Measurements from ENCODE around the gene KCTD3. TPM values are rescaled to one million over a fixed set of nuclear protein-coding genes. Genes with fewer than 3 reads are reported as not detected.

Gene KCTD3
- total RNA-seq, 4 donors from 2014 or later, result 62.4 to 99.8 (median 82.0) TPM

- no peak for DNase-seq (ENCODE audit: low spot score in 2 of 2)
- peaks cover 0 to 10% (median 0%) of the 10 kb centered on the region in 4 donors for H3K4me1 ChIP-seq
- H3K27me3 ChIP-seq, result no peaks in the 10 kb centered on the region
- 53 to 58% methylated on average over 8 of the region's 8 CpGs for WGBS, 2 donors
- H3K27ac ChIP-seq, result no peak overlapping the region
- no peaks in the 10 kb centered on the region for H3K9me3 ChIP-seq
- H3K36me3 ChIP-seq, result no peaks in the 10 kb centered on the region
- no peak overlapping the region for H3K4me3 ChIP-seq
- TF ChIP-seq CTCF (IDR thresholded peaks at IDR 0.05), result peak in 2 of 5 experiments; percentile 5 to 47
- TF ChIP-seq POLR2A (IDR thresholded peaks at IDR 0.05), result no peak
Measured at GRCh38 chr1:215523128-215523861, 43.8 kb upstream of the KCTD3 start.

DNA sequence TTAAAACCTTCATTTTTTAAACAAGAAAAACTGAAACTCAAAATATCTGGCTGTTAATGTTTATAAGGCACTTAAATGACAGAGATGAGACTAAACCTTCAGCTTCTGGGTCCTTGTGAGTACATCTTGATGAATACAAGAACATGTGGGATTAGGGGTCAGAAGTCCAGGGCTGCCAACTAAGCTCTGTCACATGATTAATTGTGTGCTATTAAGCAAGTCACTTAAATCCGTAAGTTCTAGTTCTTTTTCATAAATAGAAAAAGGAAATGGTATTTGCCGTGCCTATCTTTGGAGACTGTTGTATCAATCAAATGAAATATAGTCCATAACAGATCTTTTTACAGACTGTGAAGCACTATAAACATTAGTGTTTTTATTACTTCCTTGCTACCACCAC is 43.2 kb upstream of the KCTD3 start:
- peaks cover 0 to 10% (median 0%) of the 10 kb centered on the region in 4 donors for H3K4me1 ChIP-seq
- WGBS, 2 donors, result 16 to 20% methylated on average over 2 of the region's 2 CpGs
- H3K36me3 ChIP-seq, result no peaks in the 10 kb centered on the region
- no peak overlapping the region for H3K27ac ChIP-seq
- H3K9me3 ChIP-seq, result no peaks in the 10 kb centered on the region
- DNase-seq (ENCODE audit: low spot score in 2 of 2), result no peak
- TF ChIP-seq CTCF (IDR thresholded peaks at IDR 0.05) (peak in 1 of 5 experiments; percentile 4), POLR2A (IDR thresholded peaks at IDR 0.05) (no peak), EP300 (IDR thresholded peaks at IDR 0.05) (no peak)
- no peaks in the 10 kb centered on the region for H3K27me3 ChIP-seq
- H3K4me3 ChIP-seq, result no peak overlapping the region

DNA sequence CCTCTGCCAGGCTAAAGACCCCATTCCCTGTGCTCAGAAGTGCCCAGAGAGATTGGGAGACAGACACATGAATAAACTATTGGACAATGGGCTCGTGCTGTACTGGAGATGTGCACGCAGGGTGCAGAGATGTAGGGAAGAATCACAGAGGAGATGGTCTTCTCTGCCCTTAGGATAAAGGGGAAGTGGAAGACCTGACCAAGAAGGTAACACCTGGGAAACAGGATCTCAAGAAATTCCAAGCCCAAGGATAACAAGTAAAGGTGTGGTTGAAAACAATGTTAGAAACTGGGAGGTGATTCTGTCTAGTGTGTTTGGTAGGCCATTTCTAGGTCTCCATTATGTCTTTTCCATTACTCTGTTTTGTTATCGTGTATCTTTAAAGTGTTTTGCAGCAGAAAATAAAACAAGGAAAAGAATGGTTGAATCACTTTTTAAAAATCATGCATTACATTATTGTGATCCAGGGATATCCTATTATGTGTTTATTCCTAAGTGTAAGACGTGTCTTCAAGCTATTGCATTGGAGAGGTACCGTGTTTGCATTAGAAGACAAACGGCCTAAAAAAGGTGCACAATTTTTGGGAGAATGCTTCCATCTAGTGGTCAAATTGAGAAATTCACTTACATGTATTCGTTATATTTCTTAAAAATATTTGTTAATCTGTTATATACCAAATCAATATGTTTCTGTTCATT is 40.8 kb upstream of the KCTD3 start:
- 37 to 38% methylated on average over 7 of the region's 7 CpGs for WGBS, 2 donors
- DNase-seq (ENCODE audit: low spot score in 2 of 2), result no peak

GRCh38 chr1:215526846-215527151 is 40.3 kb upstream of the KCTD3 start:
- no peak for DNase-seq (ENCODE audit: low spot score in 2 of 2)
- Histone ChIP-seq H3K27me3 (no peaks in the 10 kb centered on the region), H3K27ac (no peak overlapping the region), H3K4me1 (peaks cover 0 to 10% (median 0%) of the 10 kb centered on the region in 4 donors), H3K36me3 (no peaks in the 10 kb centered on the region), H3K9me3 (no peaks in the 10 kb centered on the region), H3K4me3 (no peak overlapping the region)
- TF ChIP-seq EP300 (IDR thresholded peaks at IDR 0.05) (no peak), CTCF (IDR thresholded peaks at IDR 0.05) (no peak)

More for the DNA sequence above, 40.8 kb upstream of the KCTD3 start:
- H3K4me1 ChIP-seq, result peaks cover 0 to 10% (median 0%) of the 10 kb centered on the region in 4 donors
- TF ChIP-seq POLR2A (IDR thresholded peaks at IDR 0.05) (no peak), CTCF (IDR thresholded peaks at IDR 0.05) (peak; percentile 47 to 75 (median 62))
- no peak overlapping the region for H3K4me3 ChIP-seq
- H3K27ac ChIP-seq, result no peak overlapping the region
- no peaks in the 10 kb centered on the region for H3K27me3 ChIP-seq
- H3K36me3 ChIP-seq, result no peaks in the 10 kb centered on the region
- no peaks in the 10 kb centered on the region for H3K9me3 ChIP-seq

- WGBS, 2 donors, result 71 to 74% methylated on average over 4 of the region's 4 CpGs
- DNase-seq (ENCODE audit: low spot score in 2 of 2), result no peak
- no peaks in the 10 kb centered on the region for H3K9me3 ChIP-seq
- no peaks in the 10 kb centered on the region for H3K27me3 ChIP-seq
- H3K36me3 ChIP-seq, result no peaks in the 10 kb centered on the region
- TF ChIP-seq POLR2A (IDR thresholded peaks at IDR 0.05), result no peak
- TF ChIP-seq CTCF (IDR thresholded peaks at IDR 0.05), result no peak
- no peak for TF ChIP-seq EP300 (IDR thresholded peaks at IDR 0.05)
- H3K4me3 ChIP-seq, result no peak overlapping the region
- H3K4me1 ChIP-seq, result peaks cover 0 to under 1% (median 0%) of the 10 kb centered on the region in 4 donors
- H3K27ac ChIP-seq, result no peak overlapping the region
Measured at GRCh38 chr1:215529111-215529510, 38.0 kb upstream of the KCTD3 start.
